ENCODE results near the gene RHOBTB3. TPM values are rescaled to one million over a fixed set of nuclear protein-coding genes. Genes with fewer than 3 reads are reported as not detected.

The RHOBTB3 gene
- total RNA-seq, 1 donor from 2014 or later = 22.8 TPM

- H3K4me3 Mint-ChIP-seq (ENCODE audit: unreplicated experiment) = no peak overlapping the region
- DNase-seq (ENCODE audit: low spot score) = no peak
- no peak overlapping the region for H3K27ac Mint-ChIP-seq (ENCODE audit: unreplicated experiment)
- H3K27me3 Mint-ChIP-seq (ENCODE audit: unreplicated experiment) = peaks cover 2% of the 10 kb centered on the region
- H3K9me3 Mint-ChIP-seq (ENCODE audit: unreplicated experiment) = no peaks in the 10 kb centered on the region
- H3K36me3 Mint-ChIP-seq (ENCODE audit: low read depth, unreplicated experiment) = no peaks in the 10 kb centered on the region
- TF ChIP-seq CTCF (IDR thresholded peaks at IDR 0.05; ENCODE audit: unreplicated experiment) = no peak
- no peaks in the 10 kb centered on the region for H3K4me1 Mint-ChIP-seq (ENCODE audit: unreplicated experiment)
Measured at GRCh38 chr5:95743877-95744276, 12.7 kb downstream of the RHOBTB3 start.

GRCh38 chr5:95746194-95746593, 15.1 kb downstream of the RHOBTB3 start:
- H3K9me3 Mint-ChIP-seq (ENCODE audit: unreplicated experiment) = no peaks in the 10 kb centered on the region
- no peaks in the 10 kb centered on the region for H3K36me3 Mint-ChIP-seq (ENCODE audit: low read depth, unreplicated experiment)
- no peak overlapping the region for H3K4me3 Mint-ChIP-seq (ENCODE audit: unreplicated experiment)
- H3K4me1 Mint-ChIP-seq (ENCODE audit: unreplicated experiment) = no peaks in the 10 kb centered on the region
- H3K27me3 Mint-ChIP-seq (ENCODE audit: unreplicated experiment) = peaks cover 2% of the 10 kb centered on the region
- H3K27ac Mint-ChIP-seq (ENCODE audit: unreplicated experiment) = no peak overlapping the region
- no peak for DNase-seq (ENCODE audit: low spot score)
- no peak for TF ChIP-seq CTCF (IDR thresholded peaks at IDR 0.05; ENCODE audit: unreplicated experiment)

GRCh38 chr5:95746722-95747679, 15.9 kb downstream of the RHOBTB3 start:
- Mint-ChIP-seq H3K27ac (ENCODE audit: unreplicated experiment) (no peak overlapping the region), H3K9me3 (ENCODE audit: unreplicated experiment) (no peaks in the 10 kb centered on the region), H3K36me3 (ENCODE audit: low read depth, unreplicated experiment) (no peaks in the 10 kb centered on the region), H3K4me3 (ENCODE audit: unreplicated experiment) (no peak overlapping the region), H3K4me1 (ENCODE audit: unreplicated experiment) (no peaks in the 10 kb centered on the region), H3K27me3 (ENCODE audit: unreplicated experiment) (peaks cover 2% of the 10 kb centered on the region)
- no peak for DNase-seq (ENCODE audit: low spot score)
- no peak for TF ChIP-seq CTCF (IDR thresholded peaks at IDR 0.05; ENCODE audit: unreplicated experiment)

- Mint-ChIP-seq H3K9me3 (ENCODE audit: unreplicated experiment) (no peaks in the 10 kb centered on the region), H3K36me3 (ENCODE audit: low read depth, unreplicated experiment) (no peaks in the 10 kb centered on the region), H3K4me3 (ENCODE audit: unreplicated experiment) (no peak overlapping the region), H3K27ac (ENCODE audit: unreplicated experiment) (no peak overlapping the region), H3K4me1 (ENCODE audit: unreplicated experiment) (no peaks in the 10 kb centered on the region), H3K27me3 (ENCODE audit: unreplicated experiment) (peaks cover 2% of the 10 kb centered on the region)
- DNase-seq (ENCODE audit: low spot score) = no peak
- no peak for TF ChIP-seq CTCF (IDR thresholded peaks at IDR 0.05; ENCODE audit: unreplicated experiment)
Measured at GRCh38 chr5:95748133-95748532, 17.0 kb downstream of the RHOBTB3 start.

GRCh38 chr5:95754545-95754944, 23.4 kb downstream of the RHOBTB3 start:
- H3K36me3 Mint-ChIP-seq (ENCODE audit: low read depth, unreplicated experiment) = no peaks in the 10 kb centered on the region
- no peak for DNase-seq (ENCODE audit: low spot score)

More at GRCh38 chr5:95754545-95754944, 23.4 kb downstream of the RHOBTB3 start:
- no peak for TF ChIP-seq CTCF (IDR thresholded peaks at IDR 0.05; ENCODE audit: unreplicated experiment)
- Mint-ChIP-seq H3K4me1 (ENCODE audit: unreplicated experiment) (no peaks in the 10 kb centered on the region), H3K27ac (ENCODE audit: unreplicated experiment) (no peak overlapping the region), H3K9me3 (ENCODE audit: unreplicated experiment) (no peaks in the 10 kb centered on the region), H3K4me3 (ENCODE audit: unreplicated experiment) (no peak overlapping the region), H3K27me3 (ENCODE audit: unreplicated experiment) (no peaks in the 10 kb centered on the region)

Data from endothelial cell (in vitro differentiated cells).